ENCODE results near the gene OLFM4. TPM values are rescaled to one million over a fixed set of nuclear protein-coding genes. Genes with fewer than 3 reads are reported as not detected.

The OLFM4 gene
- total RNA-seq, 1 donor from 2014 or later: not detected

DNA sequence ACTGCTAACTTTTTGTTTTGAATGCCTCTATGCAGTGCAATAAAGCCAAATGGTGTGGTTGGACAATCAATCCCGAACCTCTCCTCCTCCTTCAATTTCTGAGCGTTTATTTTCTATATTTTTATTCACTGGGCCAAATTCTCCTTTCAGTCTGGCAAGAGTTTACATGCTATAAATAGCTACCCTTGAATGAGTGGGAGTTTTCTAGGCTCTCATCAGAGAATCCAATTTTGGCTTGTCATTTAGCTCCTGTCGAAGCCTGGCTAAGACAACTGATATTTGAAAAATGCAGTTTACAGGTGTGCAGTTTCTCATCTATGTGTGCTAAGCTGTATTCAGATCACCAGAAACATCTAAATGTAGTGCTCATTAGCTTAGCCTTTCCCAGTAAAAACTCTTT lies 61.8 kb downstream of the OLFM4 start:
- no peaks in the 10 kb centered on the region for H3K9me3 ChIP-seq
- DNase-seq (no peak), ATAC-seq (no peak)
- TF ChIP-seq, protein P1, sequence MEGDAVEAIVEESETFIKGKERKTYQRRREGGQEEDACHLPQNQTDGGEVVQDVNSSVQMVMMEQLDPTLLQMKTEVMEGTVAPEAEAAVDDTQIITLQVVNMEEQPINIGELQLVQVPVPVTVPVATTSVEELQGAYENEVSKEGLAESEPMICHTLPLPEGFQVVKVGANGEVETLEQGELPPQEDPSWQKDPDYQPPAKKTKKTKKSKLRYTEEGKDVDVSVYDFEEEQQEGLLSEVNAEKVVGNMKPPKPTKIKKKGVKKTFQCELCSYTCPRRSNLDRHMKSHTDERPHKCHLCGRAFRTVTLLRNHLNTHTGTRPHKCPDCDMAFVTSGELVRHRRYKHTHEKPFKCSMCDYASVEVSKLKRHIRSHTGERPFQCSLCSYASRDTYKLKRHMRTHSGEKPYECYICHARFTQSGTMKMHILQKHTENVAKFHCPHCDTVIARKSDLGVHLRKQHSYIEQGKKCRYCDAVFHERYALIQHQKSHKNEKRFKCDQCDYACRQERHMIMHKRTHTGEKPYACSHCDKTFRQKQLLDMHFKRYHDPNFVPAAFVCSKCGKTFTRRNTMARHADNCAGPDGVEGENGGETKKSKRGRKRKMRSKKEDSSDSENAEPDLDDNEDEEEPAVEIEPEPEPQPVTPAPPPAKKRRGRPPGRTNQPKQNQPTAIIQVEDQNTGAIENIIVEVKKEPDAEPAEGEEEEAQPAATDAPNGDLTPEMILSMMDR (IDR thresholded peaks at IDR 0.05): no peak
- no peak overlapping the region for H3K27ac ChIP-seq
- intact Hi-C loops (cut with DNase I): no loop called here
- no peak overlapping the region for H3K4me3 ChIP-seq
- no peaks in the 10 kb centered on the region for H3K27me3 ChIP-seq
- H3K4me1 ChIP-seq: no peaks in the 10 kb centered on the region
- H3K36me3 ChIP-seq: no peaks in the 10 kb centered on the region

DNA sequence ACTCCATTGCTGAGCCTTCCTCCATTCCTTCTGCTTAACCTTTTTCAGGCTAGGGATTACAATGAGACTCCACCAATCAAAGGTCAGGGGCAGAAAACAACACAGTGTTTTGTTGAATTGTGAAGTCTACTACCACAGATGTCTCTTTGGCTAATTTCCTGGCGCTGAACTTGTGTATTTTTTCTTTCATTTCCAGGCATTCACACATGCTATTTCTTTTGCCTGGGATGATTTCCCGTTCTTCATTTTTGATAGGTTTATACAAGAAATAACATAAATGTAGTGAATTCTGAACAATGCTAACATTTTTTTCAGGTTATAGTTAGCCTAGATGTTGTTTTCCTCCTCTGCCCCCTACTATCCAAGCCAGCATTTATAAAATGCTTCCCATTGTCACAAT lies 64.3 kb downstream of the OLFM4 start:
- ATAC-seq (no peak), DNase-seq (no peak)
- H3K36me3 ChIP-seq: no peaks in the 10 kb centered on the region
- H3K4me1 ChIP-seq: no peaks in the 10 kb centered on the region
- intact Hi-C loops (cut with DNase I): no loop called here
- H3K4me3 ChIP-seq: no peak overlapping the region
- TF ChIP-seq, protein P1 (IDR thresholded peaks at IDR 0.05): no peak
- no peak overlapping the region for H3K27ac ChIP-seq
- no peaks in the 10 kb centered on the region for H3K27me3 ChIP-seq
- H3K9me3 ChIP-seq: no peaks in the 10 kb centered on the region

DNA sequence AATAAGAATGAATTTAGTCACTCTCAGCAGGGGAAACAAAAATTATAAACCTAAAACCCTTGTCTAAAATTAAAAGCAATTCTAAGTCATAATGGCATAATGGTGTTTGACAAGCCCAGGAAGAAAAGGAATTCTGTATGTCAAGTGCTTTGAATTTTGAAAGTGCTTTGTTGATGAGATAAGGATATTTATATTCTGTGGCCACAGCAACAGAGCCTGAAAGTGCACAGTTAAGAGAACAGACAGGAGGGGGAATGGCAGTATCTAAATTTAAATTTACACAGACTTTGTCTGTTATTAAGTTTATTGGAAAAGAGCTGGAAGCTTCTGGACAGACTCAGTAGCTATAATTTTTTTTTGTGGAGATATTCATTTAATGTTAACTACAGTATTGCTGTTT lies 69.8 kb downstream of the OLFM4 start:
- no peak overlapping the region for H3K4me3 ChIP-seq
- H3K27ac ChIP-seq: no peak overlapping the region
- no peaks in the 10 kb centered on the region for H3K4me1 ChIP-seq
- DNase-seq (no peak), ATAC-seq (no peak)
- intact Hi-C loops (cut with DNase I): no loop called here
- no peaks in the 10 kb centered on the region for H3K9me3 ChIP-seq
- H3K27me3 ChIP-seq: no peaks in the 10 kb centered on the region
- H3K36me3 ChIP-seq: no peaks in the 10 kb centered on the region
- TF ChIP-seq, protein P1 (IDR thresholded peaks at IDR 0.05): no peak

DNA sequence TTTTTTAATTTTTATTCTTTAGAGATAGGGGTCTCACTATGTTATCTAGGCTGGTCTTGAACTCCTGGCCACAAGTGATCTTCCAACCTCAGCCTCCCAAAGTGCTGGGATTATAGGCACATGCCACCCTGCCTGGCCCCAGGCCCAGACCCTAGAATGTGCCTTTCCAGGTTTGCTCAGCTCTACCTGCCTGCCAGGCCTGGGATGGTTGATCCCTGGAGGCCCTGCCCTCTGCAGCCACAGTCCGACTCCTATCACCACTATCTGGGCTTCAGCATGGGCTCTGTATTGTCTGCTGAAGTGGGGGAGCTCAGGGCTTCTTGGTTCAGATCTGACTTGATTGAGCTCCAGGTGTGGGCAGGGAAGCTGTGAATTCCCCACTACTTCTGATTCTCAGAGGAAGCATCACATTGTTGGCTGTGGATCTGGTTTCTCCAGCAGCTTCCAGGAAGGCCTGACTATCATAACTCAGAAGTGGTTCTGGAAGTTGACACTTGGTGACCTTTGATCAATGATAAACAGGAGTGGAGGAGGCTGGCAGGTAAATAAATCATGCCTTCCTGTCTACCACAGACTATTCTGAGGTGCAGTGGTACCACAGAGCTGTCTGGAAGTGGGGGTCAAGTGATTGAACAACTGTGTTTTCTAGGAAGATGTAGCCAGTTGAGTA lies 71.9 kb downstream of the OLFM4 start:
- ATAC-seq: no peak
- intact Hi-C loops (cut with DNase I): no loop called here
- no peaks in the 10 kb centered on the region for H3K4me1 ChIP-seq

More for the DNA sequence above, 71.9 kb downstream of the OLFM4 start:
- H3K27ac ChIP-seq: no peak overlapping the region
- no peaks in the 10 kb centered on the region for H3K27me3 ChIP-seq
- no peak for DNase-seq
- H3K36me3 ChIP-seq: no peaks in the 10 kb centered on the region
- TF ChIP-seq, protein P1 (IDR thresholded peaks at IDR 0.05): no peak
- H3K9me3 ChIP-seq: no peaks in the 10 kb centered on the region
- H3K4me3 ChIP-seq: no peak overlapping the region

Other genes starting within 250 kb of the OLFM4 start
- gene PCDH8, start 180.2 kb upstream of the OLFM4 start, total RNA-seq: not detected